Glutamatergic neuron (in vitro differentiated cells): Measurements from ENCODE around the gene PAX4. TPM values are rescaled to one million over a fixed set of nuclear protein-coding genes. Genes with fewer than 3 reads are reported as not detected.
A peak's percentile ranks its signal among the peaks of the same experiment; 100 is the strongest.

Source experiments
- DNase-seq: peaks from one replicate; pipeline ENCODE4 v3.0.0; 2022
- H3K27ac Mint-ChIP-seq: one replicate; pipeline ENCODE4 v1.8.0; 2020; ENCODE audit warnings: mild to moderate bottlenecking, mixed read lengths, inconsistent platforms; ENCODE audit not compliant: unreplicated experiment
- H3K27me3 Mint-ChIP-seq: one replicate; pipeline ENCODE4 v1.8.0; 2020; ENCODE audit warnings: mild to moderate bottlenecking, moderate library complexity, mixed read lengths, inconsistent platforms; ENCODE audit not compliant: unreplicated experiment
- H3K36me3 Mint-ChIP-seq: one replicate; pipeline ENCODE4 v1.8.0; 2020; ENCODE audit warnings: mild to moderate bottlenecking, mixed read lengths, inconsistent platforms; ENCODE audit not compliant: unreplicated experiment
- H3K4me1 Mint-ChIP-seq: one replicate; pipeline ENCODE4 v1.8.0; 2020; ENCODE audit warnings: mild to moderate bottlenecking, low read depth, mixed read lengths, inconsistent platforms; ENCODE audit not compliant: unreplicated experiment
- H3K4me3 Mint-ChIP-seq: one replicate; pipeline ENCODE4 v1.8.0; 2020; ENCODE audit warnings: mild to moderate bottlenecking, mixed read lengths, inconsistent platforms; ENCODE audit not compliant: unreplicated experiment
- H3K9me3 Mint-ChIP-seq: one replicate; pipeline ENCODE4 v1.8.0; 2020; ENCODE audit warnings: mild to moderate bottlenecking, moderate library complexity, mixed read lengths, inconsistent platforms; ENCODE audit not compliant: unreplicated experiment
- total RNA-seq: library from RNA; stranded (reverse); fragmentation: NEBNext Ultra II Directional; extraction: Animal tissue kit (Norgen Biotek cat#: 25700); gene quantifications from one replicate; pipeline ENCODE4 v1.2.1, GENCODE V29; 2021; ENCODE audit not compliant: unreplicated experiment
- TF ChIP-seq, protein P1 (sequence below): fragments of 200-600 bp; sonication (generic); IDR thresholded peaks from one replicate; pipeline ENCODE4 v1.5.0; 2021; ENCODE audit not compliant: partially characterized antibody, unreplicated experiment

Gene PAX4
- total RNA-seq, 1 donor from 2014 or later = not detected

DNA sequence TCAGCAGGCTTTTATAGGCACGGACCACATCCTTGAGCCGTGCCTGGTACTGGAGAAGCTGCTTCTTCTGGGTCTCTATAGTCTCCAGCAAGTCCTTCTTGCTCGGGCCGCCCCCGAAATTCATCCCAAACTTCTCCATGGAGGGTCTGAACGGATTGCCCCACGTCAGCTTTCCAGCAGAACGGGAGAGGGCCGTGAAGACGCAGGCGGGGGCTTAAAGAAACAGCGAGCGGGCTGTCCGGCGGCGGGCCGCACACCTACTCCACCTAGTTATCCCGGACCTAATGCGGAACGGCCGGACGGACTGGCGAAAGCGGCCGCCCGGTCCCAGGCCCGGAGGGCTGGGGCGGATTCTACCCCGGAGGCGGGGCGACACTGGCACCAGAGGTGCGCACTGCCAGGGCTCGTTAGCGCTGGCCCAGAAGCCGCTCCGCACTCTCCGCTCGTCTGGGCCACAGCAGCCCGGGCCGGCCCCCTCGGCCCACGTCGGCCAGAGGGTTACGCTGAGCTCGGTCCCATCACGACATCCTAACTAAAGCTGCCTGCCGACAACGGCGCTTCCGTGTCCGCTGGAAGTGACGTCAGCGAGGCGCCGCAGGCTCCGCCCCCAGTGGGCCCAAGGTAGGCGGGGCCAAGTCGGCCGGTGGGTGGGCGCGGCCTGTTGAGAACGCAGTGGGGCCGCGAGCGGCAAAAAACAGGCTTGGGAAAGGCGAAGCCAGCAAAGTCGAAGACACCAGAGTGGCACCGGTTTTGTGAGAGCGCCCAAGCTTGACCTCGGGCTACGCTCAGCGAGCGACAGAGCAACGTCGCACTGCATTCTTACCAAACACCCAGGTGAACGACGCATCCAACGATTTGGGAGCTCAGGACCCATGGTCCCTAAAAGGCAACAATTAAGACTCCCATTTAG, 32.6 kb downstream of the PAX4 start, which contains the start of gene GCC1:
TSS of gene GCC1 (minus strand) at position 553 of the 910 bp plus-strand sequence. CDS start at position 139, 414 bp downstream.
- peaks cover 15% of the 10 kb centered on the region for H3K4me1 Mint-ChIP-seq
- peak within 1 kb of the TSS; percentile 94 for H3K4me3 Mint-ChIP-seq
- H3K27ac Mint-ChIP-seq = peak within 1 kb of the TSS; percentile 48
- TF ChIP-seq, protein P1, sequence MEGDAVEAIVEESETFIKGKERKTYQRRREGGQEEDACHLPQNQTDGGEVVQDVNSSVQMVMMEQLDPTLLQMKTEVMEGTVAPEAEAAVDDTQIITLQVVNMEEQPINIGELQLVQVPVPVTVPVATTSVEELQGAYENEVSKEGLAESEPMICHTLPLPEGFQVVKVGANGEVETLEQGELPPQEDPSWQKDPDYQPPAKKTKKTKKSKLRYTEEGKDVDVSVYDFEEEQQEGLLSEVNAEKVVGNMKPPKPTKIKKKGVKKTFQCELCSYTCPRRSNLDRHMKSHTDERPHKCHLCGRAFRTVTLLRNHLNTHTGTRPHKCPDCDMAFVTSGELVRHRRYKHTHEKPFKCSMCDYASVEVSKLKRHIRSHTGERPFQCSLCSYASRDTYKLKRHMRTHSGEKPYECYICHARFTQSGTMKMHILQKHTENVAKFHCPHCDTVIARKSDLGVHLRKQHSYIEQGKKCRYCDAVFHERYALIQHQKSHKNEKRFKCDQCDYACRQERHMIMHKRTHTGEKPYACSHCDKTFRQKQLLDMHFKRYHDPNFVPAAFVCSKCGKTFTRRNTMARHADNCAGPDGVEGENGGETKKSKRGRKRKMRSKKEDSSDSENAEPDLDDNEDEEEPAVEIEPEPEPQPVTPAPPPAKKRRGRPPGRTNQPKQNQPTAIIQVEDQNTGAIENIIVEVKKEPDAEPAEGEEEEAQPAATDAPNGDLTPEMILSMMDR = no peak
- peaks cover 12% of the 10 kb centered on the region for H3K9me3 Mint-ChIP-seq
- peak; percentile 96 for DNase-seq
- H3K27me3 Mint-ChIP-seq = peaks cover 8% of the 10 kb centered on the region
- no peaks in the 10 kb centered on the region for H3K36me3 Mint-ChIP-seq

GRCh38 chr7:127584648-127585043, 33.3 kb downstream of the PAX4 start:
- peaks cover 8% of the 10 kb centered on the region for H3K27me3 Mint-ChIP-seq
- H3K9me3 Mint-ChIP-seq = peaks cover 12% of the 10 kb centered on the region
- H3K36me3 Mint-ChIP-seq = peaks cover under 1% of the 10 kb centered on the region
- H3K4me1 Mint-ChIP-seq = peaks cover 15% of the 10 kb centered on the region
- DNase-seq = no peak
- TF ChIP-seq, protein P1 = no peak
- H3K27ac Mint-ChIP-seq = peak overlapping the region; percentile 48
- peak overlapping the region; percentile 94 for H3K4me3 Mint-ChIP-seq

- Mint-ChIP-seq H3K27me3 (peaks cover 4% of the 10 kb centered on the region), H3K4me3 (no peak overlapping the region), H3K4me1 (peaks cover 15% of the 10 kb centered on the region), H3K36me3 (peaks cover 5% of the 10 kb centered on the region), H3K27ac (no peak overlapping the region), H3K9me3 (peaks cover 9% of the 10 kb centered on the region)
- TF ChIP-seq, protein P1 = no peak
- no peak for DNase-seq
Measured at GRCh38 chr7:127582361-127582760, 35.6 kb downstream of the PAX4 start.

GRCh38 chr7:127581716-127582115, 36.2 kb downstream of the PAX4 start:
- Mint-ChIP-seq H3K27ac (no peak overlapping the region), H3K27me3 (peaks cover 1% of the 10 kb centered on the region), H3K36me3 (peaks cover 5% of the 10 kb centered on the region), H3K9me3 (peaks cover 3% of the 10 kb centered on the region), H3K4me3 (no peak overlapping the region), H3K4me1 (peaks cover 13% of the 10 kb centered on the region)
- DNase-seq = no peak
- TF ChIP-seq, protein P1 = no peak

DNA sequence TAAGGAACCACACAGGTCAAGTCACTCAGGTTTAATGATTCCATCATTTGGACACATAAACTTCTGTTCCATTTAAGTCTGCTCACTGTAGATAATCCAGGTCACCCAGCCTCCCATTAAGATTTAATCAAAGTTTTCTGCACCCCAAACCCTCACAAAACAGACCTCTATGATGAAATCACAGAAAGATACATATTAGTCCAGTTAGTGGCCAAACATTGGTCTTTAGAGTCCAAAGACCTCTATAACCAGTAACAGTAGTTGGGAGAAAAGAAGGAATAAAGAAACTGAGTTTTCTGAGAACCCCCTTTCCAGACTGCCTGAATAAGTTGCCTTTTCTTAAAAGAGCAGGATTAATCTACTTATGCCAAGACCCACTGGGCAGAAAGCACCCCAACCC, 37.3 kb downstream of the PAX4 start:
- TF ChIP-seq, protein P1 = no peak
- no peak for DNase-seq
- Mint-ChIP-seq H3K9me3 (no peaks in the 10 kb centered on the region), H3K36me3 (peaks cover 5% of the 10 kb centered on the region), H3K4me3 (no peak overlapping the region), H3K4me1 (peaks cover 13% of the 10 kb centered on the region), H3K27me3 (peaks cover 1% of the 10 kb centered on the region), H3K27ac (no peak overlapping the region)
